Calu3 (cell line): ENCODE results near the gene FLNA. TPM values are rescaled to one million over a fixed set of nuclear protein-coding genes. Genes with fewer than 3 reads are reported as not detected.

Experiments
- BruUV-seq: library from RNA; stranded (reverse); fragments of 400-500 nt; replicated peaks from 2 replicates; lab custom pipeline; 2021; lab: Mats Ljungman, UMichigan
- CTCF ChIA-PET: fragments of 300-600 bp; sonication (Branson Sonifier 250); formaldehyde crosslinking; loops from one replicate; lab custom pipeline; 2022; ENCODE audit warnings: antibody characterized with exemption; lab: Charles Lee
- DNase-seq: peaks from one replicate; pipeline ENCODE4 v3.0.0; 2022
- H3K27ac Mint-ChIP-seq: one replicate; pipeline ENCODE4 v1.8.0; 2022; ENCODE audit warnings: mixed read lengths; ENCODE audit not compliant: unreplicated experiment
- H3K27me3 Mint-ChIP-seq: one replicate; pipeline ENCODE4 v1.8.0; 2022; ENCODE audit warnings: mixed read lengths; ENCODE audit not compliant: unreplicated experiment
- H3K36me3 Mint-ChIP-seq: one replicate; pipeline ENCODE4 v1.8.0; 2022; ENCODE audit warnings: mild to moderate bottlenecking, moderate library complexity, mixed read lengths; ENCODE audit not compliant: insufficient read depth, unreplicated experiment
- H3K4me1 Mint-ChIP-seq: one replicate; pipeline ENCODE4 v1.8.0; 2022; ENCODE audit warnings: mild to moderate bottlenecking, low read depth, mixed read lengths; ENCODE audit not compliant: unreplicated experiment
- H3K4me3 Mint-ChIP-seq: one replicate; pipeline ENCODE4 v1.8.0; 2022; ENCODE audit warnings: mild to moderate bottlenecking, low read depth, moderate library complexity, mixed read lengths; ENCODE audit not compliant: unreplicated experiment
- H3K9me3 Mint-ChIP-seq: one replicate; pipeline ENCODE4 v1.8.0; 2022; ENCODE audit warnings: low read depth, mixed read lengths; ENCODE audit not compliant: unreplicated experiment
- intact Hi-C: fragments of 100-400 bp; cut with micrococcal nuclease; formaldehyde crosslinking; loops from one replicate; pipeline ENCODE4 v1.10.0; 2022; ENCODE audit not compliant: unreplicated experiment
- total RNA-seq: library from RNA; stranded (reverse); gene quantifications from 2 replicates; pipeline ENCODE4 v1.2.3, GENCODE V29; 2022
- TF ChIP-seq, protein P1 (sequence below): fragments of 200-600 bp; IDR thresholded peaks from one replicate; pipeline ENCODE4 v1.8.0; 2022; ENCODE audit warnings: antibody characterized with exemption; ENCODE audit not compliant: unreplicated experiment

FLNA gene
- total RNA-seq, 1 experiment from 2014 or later: 1,240 TPM

DNA sequence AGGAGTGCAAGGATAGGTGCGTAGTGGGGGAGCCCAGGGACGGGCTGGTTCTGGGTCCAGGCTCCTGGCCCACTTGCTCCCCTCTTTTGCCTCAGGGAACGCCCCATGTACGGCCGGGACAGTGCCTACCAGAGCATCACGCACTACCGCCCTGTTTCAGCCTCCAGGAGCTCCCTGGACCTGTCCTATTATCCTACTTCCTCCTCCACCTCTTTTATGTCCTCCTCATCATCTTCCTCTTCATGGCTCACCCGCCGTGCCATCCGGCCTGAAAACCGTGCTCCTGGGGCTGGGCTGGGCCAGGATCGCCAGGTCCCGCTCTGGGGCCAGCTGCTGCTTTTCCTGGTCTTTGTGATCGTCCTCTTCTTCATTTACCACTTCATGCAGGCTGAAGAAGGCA, 6.4 kb upstream of the FLNA start:
- CTCF ChIA-PET: no interaction called here
- peaks cover 12% of the 10 kb centered on the region for H3K4me1 Mint-ChIP-seq
- peak overlapping the region; percentile 86 for H3K27ac Mint-ChIP-seq
- peaks cover 48% of the 10 kb centered on the region for H3K36me3 Mint-ChIP-seq
- peak overlapping the region; percentile 81 for H3K4me3 Mint-ChIP-seq
- TF ChIP-seq, protein P1, sequence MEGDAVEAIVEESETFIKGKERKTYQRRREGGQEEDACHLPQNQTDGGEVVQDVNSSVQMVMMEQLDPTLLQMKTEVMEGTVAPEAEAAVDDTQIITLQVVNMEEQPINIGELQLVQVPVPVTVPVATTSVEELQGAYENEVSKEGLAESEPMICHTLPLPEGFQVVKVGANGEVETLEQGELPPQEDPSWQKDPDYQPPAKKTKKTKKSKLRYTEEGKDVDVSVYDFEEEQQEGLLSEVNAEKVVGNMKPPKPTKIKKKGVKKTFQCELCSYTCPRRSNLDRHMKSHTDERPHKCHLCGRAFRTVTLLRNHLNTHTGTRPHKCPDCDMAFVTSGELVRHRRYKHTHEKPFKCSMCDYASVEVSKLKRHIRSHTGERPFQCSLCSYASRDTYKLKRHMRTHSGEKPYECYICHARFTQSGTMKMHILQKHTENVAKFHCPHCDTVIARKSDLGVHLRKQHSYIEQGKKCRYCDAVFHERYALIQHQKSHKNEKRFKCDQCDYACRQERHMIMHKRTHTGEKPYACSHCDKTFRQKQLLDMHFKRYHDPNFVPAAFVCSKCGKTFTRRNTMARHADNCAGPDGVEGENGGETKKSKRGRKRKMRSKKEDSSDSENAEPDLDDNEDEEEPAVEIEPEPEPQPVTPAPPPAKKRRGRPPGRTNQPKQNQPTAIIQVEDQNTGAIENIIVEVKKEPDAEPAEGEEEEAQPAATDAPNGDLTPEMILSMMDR: no peak
- no peaks in the 10 kb centered on the region for H3K9me3 Mint-ChIP-seq
- no TSS peak for BruUV-seq
- H3K27me3 Mint-ChIP-seq: no peaks in the 10 kb centered on the region
- intact Hi-C loops: no loop called here
- DNase-seq: no peak

DNA sequence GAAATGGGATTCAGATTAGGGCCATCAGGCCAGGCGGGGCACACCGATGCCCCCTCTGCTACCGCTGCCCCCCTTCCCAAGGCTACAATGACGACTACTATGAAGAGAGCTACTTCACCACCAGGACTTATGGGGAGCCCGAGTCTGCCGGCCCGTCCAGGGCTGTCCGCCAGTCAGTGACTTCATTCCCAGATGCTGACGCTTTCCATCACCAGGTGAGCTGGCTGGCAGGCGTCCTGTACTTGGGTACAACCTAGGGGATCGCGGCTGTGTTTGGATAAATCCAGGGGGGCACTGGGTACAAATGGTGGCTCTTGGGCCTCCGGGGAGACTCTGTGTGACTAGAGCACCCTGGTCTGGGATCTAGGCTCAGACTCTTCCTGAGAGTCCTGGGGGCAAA, 5.7 kb upstream of the FLNA start:
- intact Hi-C loops: no loop called here
- TSS peak; percentile 77 for BruUV-seq
- no peaks in the 10 kb centered on the region for H3K9me3 Mint-ChIP-seq

DNA sequence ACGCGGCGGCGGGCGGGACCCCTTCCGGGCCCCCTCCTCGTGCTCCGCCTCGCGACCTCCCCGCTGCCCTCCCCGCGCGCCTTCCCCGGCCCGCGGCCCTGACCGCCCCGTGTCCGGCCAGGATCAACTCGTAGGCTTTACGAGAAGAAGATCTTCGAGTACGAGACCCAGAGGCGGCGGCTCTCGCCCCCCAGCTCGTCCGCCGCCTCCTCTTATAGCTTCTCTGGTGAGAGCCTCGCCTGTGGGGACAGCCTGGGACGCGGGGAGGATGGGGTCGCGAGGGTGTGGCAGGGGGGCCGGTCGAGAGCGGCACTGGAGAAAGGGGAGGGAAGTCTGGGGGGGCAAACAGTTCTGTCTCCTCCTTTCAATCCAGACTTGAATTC, 5.1 kb upstream of the FLNA start:
- Mint-ChIP-seq H3K9me3 (no peaks in the 10 kb centered on the region), H3K27me3 (no peaks in the 10 kb centered on the region), H3K27ac (peak overlapping the region; percentile 86), H3K36me3 (peaks cover 56% of the 10 kb centered on the region), H3K4me1 (peaks cover 12% of the 10 kb centered on the region), H3K4me3 (peak overlapping the region; percentile 81)
- intact Hi-C loops: no loop called here
- TF ChIP-seq, protein P1: no peak
- DNase-seq: no peak
- BruUV-seq: no TSS peak
- CTCF ChIA-PET: interaction anchor here (0.7 to 1.0 kb wide), 2 partner anchors 113 to 432 kb away, joined by 3 read pairs; no protein-coding TSS in a partner anchor

More for the DNA sequence above, 5.7 kb upstream of the FLNA start:
- TF ChIP-seq, protein P1: no peak
- DNase-seq: no peak
- no peaks in the 10 kb centered on the region for H3K27me3 Mint-ChIP-seq
- H3K36me3 Mint-ChIP-seq: peaks cover 50% of the 10 kb centered on the region
- peak overlapping the region; percentile 81 for H3K4me3 Mint-ChIP-seq
- CTCF ChIA-PET: no interaction called here
- H3K27ac Mint-ChIP-seq: peak overlapping the region; percentile 86
- H3K4me1 Mint-ChIP-seq: peaks cover 12% of the 10 kb centered on the region

DNA sequence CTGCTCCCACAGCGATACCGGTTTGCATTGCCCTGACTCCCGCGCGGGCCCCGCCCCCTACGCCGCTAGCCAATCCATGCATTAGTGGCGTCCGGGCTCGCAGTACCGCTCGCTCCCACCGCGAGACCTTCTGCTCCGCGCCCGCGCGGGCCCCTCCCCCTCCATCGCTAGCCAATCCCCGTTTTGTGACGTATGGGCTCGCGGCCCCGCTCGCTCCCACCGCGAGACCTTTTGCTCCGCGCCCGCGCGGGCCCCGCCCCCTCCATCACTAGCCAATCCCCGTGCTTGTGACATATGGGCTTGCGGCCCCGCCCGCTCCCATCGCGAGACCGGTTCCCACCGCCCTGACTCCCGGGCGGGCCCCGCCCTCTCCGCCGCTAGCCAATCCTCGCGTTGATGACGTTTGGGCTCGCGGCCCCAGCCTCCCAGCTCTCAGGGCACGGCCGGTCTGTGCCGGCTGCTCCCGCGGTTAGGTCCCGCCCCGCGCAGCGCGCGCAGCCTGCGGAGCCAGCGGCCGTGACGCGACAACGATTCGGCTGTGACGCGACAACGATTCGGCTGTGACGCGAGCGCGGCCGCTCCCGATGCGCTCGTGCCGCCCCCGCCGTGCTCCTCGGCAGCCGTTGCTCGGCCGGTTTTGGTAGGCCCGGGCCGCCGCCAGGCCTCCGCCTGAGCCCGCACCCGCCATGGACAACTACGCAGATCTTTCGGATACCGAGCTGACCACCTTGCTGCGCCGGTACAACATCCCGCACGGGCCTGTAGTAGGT, 4.5 kb upstream of the FLNA start, which contains the start of gene EMD:
EMD (plus strand) TSS at position 497 of the 770 bp plus-strand sequence; CDS start at position 687, 190 bp downstream.
- Mint-ChIP-seq H3K36me3 (peaks cover 57% of the 10 kb centered on the region), H3K4me3 (peak within 1 kb of the TSS; percentile 81), H3K27me3 (no peaks in the 10 kb centered on the region), H3K27ac (peak within 1 kb of the TSS; percentile 86), H3K4me1 (peaks cover 12% of the 10 kb centered on the region), H3K9me3 (no peaks in the 10 kb centered on the region)
- no TSS peak for BruUV-seq
- CTCF ChIA-PET: interaction anchor here (0.7 to 1.0 kb wide), 2 partner anchors 114 to 432 kb away, joined by 3 read pairs; no protein-coding TSS in a partner anchor
- DNase-seq: peak; percentile 99
- intact Hi-C loops: no loop called here
- TF ChIP-seq, protein P1: no peak
